Caco-2 (cell line): ENCODE data around the gene PHC2. TPM values are rescaled to one million over a fixed set of nuclear protein-coding genes. Genes with fewer than 3 reads are reported as not detected.

Experiments used
- BruUV-seq: library from RNA; stranded (reverse); fragments of 400-500 nt; replicated peaks from 2 replicates; lab custom pipeline; 2021; lab: Mats Ljungman, UMichigan
- CTCF ChIA-PET: fragments of 300-600 bp; sonication (Branson Sonifier 250); formaldehyde crosslinking; loops from one replicate; lab custom pipeline; 2022; ENCODE audit warnings: antibody characterized with exemption; lab: Charles Lee
- POLR2A ChIA-PET: fragments of 300-600 bp; sonication (Branson Sonifier 250); formaldehyde crosslinking; loops from one replicate; lab custom pipeline; 2022; ENCODE audit warnings: antibody characterized with exemption; lab: Charles Lee
- DNase-seq, 2 experiments: peaks; one replicate each; pipeline versions ENCODE4 v3.0.0 to v3.0.0-alpha.2; 2020 to 2022
- H3K27me3 ChIP-seq: replicated peaks from 2 replicates; pipeline ENCODE4 v1.6.0; 2011; ENCODE audit warnings: low read length; ENCODE audit not compliant: control insufficient read depth, insufficient read depth
- H3K36me3 ChIP-seq: 2 replicates; pipeline ENCODE4 v1.5.1; 2011; ENCODE audit warnings: low read length; ENCODE audit not compliant: control insufficient read depth, insufficient read depth
- H3K4me1 ChIP-seq: fragments of 250-450 bp; sonication (Bioruptor Pico); 2 replicates; pipeline ENCODE4 v1.5.1; 2020; ENCODE audit warnings: mild to moderate bottlenecking
- H3K4me3 ChIP-seq: 2 replicates; pipeline ENCODE4 v1.5.1; 2011; ENCODE audit warnings: low read depth, mild to moderate bottlenecking, control low read depth, low read length
- H3K9me3 ChIP-seq: fragments of 250-450 bp; sonication (Bioruptor Pico); 2 replicates; pipeline ENCODE4 v1.5.1; 2020; ENCODE audit warnings: mild to moderate bottlenecking, moderate library complexity
- H3K27ac Mint-ChIP-seq: one replicate; pipeline ENCODE4 v1.8.0; 2022; ENCODE audit warnings: mixed read lengths; ENCODE audit not compliant: unreplicated experiment
- H3K27me3 Mint-ChIP-seq: one replicate; pipeline ENCODE4 v1.8.0; 2022; ENCODE audit warnings: mixed read lengths; ENCODE audit not compliant: insufficient read depth, unreplicated experiment
- H3K36me3 Mint-ChIP-seq: one replicate; pipeline ENCODE4 v1.8.0; 2022; ENCODE audit warnings: mild to moderate bottlenecking, mixed read lengths; ENCODE audit not compliant: insufficient read depth, unreplicated experiment
- H3K4me1 Mint-ChIP-seq: one replicate; pipeline ENCODE4 v1.8.0; 2022; ENCODE audit warnings: low read depth, mixed read lengths; ENCODE audit not compliant: unreplicated experiment
- H3K4me3 Mint-ChIP-seq: one replicate; pipeline ENCODE4 v1.8.0; 2022; ENCODE audit warnings: mild to moderate bottlenecking, moderate library complexity, mixed read lengths; ENCODE audit not compliant: unreplicated experiment
- H3K9me3 Mint-ChIP-seq: one replicate; pipeline ENCODE4 v1.8.0; 2022; ENCODE audit warnings: mixed read lengths; ENCODE audit not compliant: unreplicated experiment
- intact Hi-C: fragments of 100-400 bp; cut with micrococcal nuclease; formaldehyde crosslinking; loops from one replicate; pipeline ENCODE4 v1.10.0; 2022; ENCODE audit not compliant: unreplicated experiment
- total RNA-seq: library from RNA; stranded (reverse); gene quantifications from 2 replicates; pipeline ENCODE4 v1.2.3, GENCODE V29; 2022
- TF ChIP-seq, protein P1 (sequence below), 2 experiments: fragments of 200-600 bp in 1 of 2; IDR thresholded peaks; 1 replicate in 1 of 2; 2 replicates in 1 of 2; pipeline versions ENCODE4 v1.5.1 to v1.8.0; 2011 to 2022; ENCODE audit warnings: antibody characterized with exemption in 1 of 2, control low read depth in 1 of 2, inconsistent platforms in 1 of 2, low read depth in 1 of 2, low read length in 1 of 2, mild to moderate bottlenecking in 1 of 2, moderate library complexity in 1 of 2; ENCODE audit not compliant: insufficient read depth in 1 of 2, severe bottlenecking in 1 of 2, unreplicated experiment in 1 of 2

PHC2 gene
- total RNA-seq, 1 experiment from 2014 or later: 35.2 TPM

DNA sequence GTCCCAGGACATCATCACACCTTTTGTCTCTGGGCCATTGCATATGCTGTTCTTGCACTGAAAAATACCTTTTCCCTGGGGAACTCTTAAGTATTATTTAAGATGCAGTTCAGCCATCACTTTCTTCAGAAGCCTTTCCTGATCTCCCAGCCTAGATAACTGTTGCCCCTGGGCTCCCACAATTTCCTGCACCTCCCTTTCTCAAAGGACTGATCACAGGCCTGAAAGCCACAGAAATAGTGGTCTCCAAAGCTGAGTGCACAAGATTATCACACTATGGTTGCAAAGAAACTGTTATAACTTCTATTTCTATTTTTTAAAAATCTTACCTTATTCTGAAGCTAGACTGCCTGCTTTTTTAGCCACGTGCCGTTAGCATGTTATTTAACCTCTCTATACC, 38.8 kb upstream of the PHC2 start:
- ChIA-PET POLR2A (no interaction called here), CTCF (interaction anchor here (0.7 to 0.8 kb wide), 2 partner anchors 171 to 174 kb away, joined by 3 to 4 read pairs; no protein-coding TSS in a partner anchor)
- Mint-ChIP-seq H3K27ac (no peak overlapping the region), H3K36me3 (peaks cover 6% of the 10 kb centered on the region), H3K9me3 (no peaks in the 10 kb centered on the region), H3K27me3 (peaks cover 4% of the 10 kb centered on the region), H3K4me3 (no peak overlapping the region), H3K4me1 (peaks cover 13% of the 10 kb centered on the region)
- Histone ChIP-seq H3K9me3 (no peaks in the 10 kb centered on the region), H3K27me3 (no peaks in the 10 kb centered on the region), H3K4me3 (no peak overlapping the region), H3K4me1 (0 out of 2 replicates have a peak, but pooled peaks cover 4% of the 10 kb centered on the region), H3K36me3 (no peaks in the 10 kb centered on the region)
- TF ChIP-seq, protein P1, sequence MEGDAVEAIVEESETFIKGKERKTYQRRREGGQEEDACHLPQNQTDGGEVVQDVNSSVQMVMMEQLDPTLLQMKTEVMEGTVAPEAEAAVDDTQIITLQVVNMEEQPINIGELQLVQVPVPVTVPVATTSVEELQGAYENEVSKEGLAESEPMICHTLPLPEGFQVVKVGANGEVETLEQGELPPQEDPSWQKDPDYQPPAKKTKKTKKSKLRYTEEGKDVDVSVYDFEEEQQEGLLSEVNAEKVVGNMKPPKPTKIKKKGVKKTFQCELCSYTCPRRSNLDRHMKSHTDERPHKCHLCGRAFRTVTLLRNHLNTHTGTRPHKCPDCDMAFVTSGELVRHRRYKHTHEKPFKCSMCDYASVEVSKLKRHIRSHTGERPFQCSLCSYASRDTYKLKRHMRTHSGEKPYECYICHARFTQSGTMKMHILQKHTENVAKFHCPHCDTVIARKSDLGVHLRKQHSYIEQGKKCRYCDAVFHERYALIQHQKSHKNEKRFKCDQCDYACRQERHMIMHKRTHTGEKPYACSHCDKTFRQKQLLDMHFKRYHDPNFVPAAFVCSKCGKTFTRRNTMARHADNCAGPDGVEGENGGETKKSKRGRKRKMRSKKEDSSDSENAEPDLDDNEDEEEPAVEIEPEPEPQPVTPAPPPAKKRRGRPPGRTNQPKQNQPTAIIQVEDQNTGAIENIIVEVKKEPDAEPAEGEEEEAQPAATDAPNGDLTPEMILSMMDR (IDR thresholded peaks at IDR 0.05; ENCODE audit: insufficient read depth in 1 of 2, low read depth in 1 of 2, low read length in 1 of 2, severe bottlenecking in 1 of 2, unreplicated experiment in 1 of 2): no peak
- BruUV-seq: no TSS peak
- intact Hi-C loops: loop anchor here (1.0 to 5.0 kb wide), 3 partner anchors 38 to 143 kb away; partner anchors contain the start of gene PHC2
- DNase-seq: no peak

DNA sequence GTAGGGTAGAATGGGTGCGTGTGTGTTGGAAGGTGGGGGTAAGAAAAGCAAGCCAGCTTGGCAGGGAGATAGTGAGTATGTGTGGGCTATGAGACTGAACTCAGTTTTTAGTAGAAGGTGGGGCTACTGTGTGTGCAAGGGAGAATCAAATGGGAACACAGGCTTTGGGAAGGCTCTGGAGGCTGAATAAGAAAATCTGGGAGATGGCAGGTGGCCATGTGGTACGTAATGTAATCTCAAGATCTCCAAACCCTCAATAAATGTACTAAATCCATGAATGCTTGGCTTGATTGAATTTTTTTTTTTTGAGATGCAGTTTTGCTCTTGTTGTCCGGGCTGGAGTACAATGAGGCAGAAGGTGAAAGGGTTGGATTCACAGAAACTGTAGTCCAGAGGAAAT, 38.1 kb upstream of the PHC2 start:
- POLR2A ChIA-PET: no interaction called here
- no peak for DNase-seq
- Mint-ChIP-seq H3K36me3 (peaks cover 6% of the 10 kb centered on the region), H3K4me1 (peaks cover 13% of the 10 kb centered on the region), H3K4me3 (no peak overlapping the region), H3K9me3 (no peaks in the 10 kb centered on the region), H3K27me3 (peaks cover 4% of the 10 kb centered on the region), H3K27ac (no peak overlapping the region)
- Histone ChIP-seq H3K36me3 (no peaks in the 10 kb centered on the region), H3K4me1 (0 out of 2 replicates have a peak, but pooled peaks cover 4% of the 10 kb centered on the region), H3K9me3 (no peaks in the 10 kb centered on the region), H3K27me3 (no peaks in the 10 kb centered on the region), H3K4me3 (no peak overlapping the region)
- CTCF ChIA-PET: no interaction called here
- TF ChIP-seq, protein P1 (IDR thresholded peaks at IDR 0.05; ENCODE audit: insufficient read depth in 1 of 2, low read depth in 1 of 2, low read length in 1 of 2, severe bottlenecking in 1 of 2, unreplicated experiment in 1 of 2): no peak
- BruUV-seq: no TSS peak
- intact Hi-C loops: no loop called here

DNA sequence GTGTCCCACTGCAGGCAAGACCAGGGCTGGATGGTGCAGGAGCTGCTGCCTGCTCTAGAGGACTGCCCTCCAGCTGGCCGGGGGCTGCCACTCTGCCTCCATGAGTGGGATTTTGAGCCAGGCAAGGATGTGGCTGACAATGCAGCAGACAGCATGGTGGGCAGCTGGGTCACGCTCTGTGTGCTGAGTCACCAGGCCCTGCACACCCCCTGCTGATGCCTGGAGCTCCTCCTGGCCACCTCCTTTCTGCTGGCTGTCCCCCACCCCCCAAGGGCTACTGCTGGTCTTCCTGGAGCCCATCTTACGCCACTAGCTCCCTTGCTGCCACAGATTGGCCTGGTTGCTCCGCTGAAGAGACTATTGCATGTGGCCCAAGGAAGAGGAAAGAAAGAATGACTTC, 37.6 kb upstream of the PHC2 start:
- DNase-seq: no peak
- Mint-ChIP-seq H3K4me1 (peaks cover 13% of the 10 kb centered on the region), H3K36me3 (peaks cover 6% of the 10 kb centered on the region), H3K4me3 (no peak overlapping the region), H3K27me3 (peaks cover 4% of the 10 kb centered on the region), H3K9me3 (no peaks in the 10 kb centered on the region), H3K27ac (no peak overlapping the region)
- TF ChIP-seq, protein P1 (IDR thresholded peaks at IDR 0.05; ENCODE audit: insufficient read depth in 1 of 2, low read depth in 1 of 2, low read length in 1 of 2, severe bottlenecking in 1 of 2, unreplicated experiment in 1 of 2): no peak
- BruUV-seq: no TSS peak
- Histone ChIP-seq H3K4me1 (0 out of 2 replicates have a peak, but pooled peaks cover 4% of the 10 kb centered on the region), H3K4me3 (no peak overlapping the region), H3K9me3 (no peaks in the 10 kb centered on the region), H3K27me3 (no peaks in the 10 kb centered on the region), H3K36me3 (no peaks in the 10 kb centered on the region)
- ChIA-PET CTCF (no interaction called here), POLR2A (no interaction called here)
- intact Hi-C loops: no loop called here
